ENCODE results near the gene ZNF223.

GRCh38 chr19:44092108-44092507, 40.3 kb downstream of the ZNF223 start:
- TF ChIP-seq, protein P1, sequence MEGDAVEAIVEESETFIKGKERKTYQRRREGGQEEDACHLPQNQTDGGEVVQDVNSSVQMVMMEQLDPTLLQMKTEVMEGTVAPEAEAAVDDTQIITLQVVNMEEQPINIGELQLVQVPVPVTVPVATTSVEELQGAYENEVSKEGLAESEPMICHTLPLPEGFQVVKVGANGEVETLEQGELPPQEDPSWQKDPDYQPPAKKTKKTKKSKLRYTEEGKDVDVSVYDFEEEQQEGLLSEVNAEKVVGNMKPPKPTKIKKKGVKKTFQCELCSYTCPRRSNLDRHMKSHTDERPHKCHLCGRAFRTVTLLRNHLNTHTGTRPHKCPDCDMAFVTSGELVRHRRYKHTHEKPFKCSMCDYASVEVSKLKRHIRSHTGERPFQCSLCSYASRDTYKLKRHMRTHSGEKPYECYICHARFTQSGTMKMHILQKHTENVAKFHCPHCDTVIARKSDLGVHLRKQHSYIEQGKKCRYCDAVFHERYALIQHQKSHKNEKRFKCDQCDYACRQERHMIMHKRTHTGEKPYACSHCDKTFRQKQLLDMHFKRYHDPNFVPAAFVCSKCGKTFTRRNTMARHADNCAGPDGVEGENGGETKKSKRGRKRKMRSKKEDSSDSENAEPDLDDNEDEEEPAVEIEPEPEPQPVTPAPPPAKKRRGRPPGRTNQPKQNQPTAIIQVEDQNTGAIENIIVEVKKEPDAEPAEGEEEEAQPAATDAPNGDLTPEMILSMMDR (IDR thresholded peaks at IDR 0.05; ENCODE audit: borderline replicate concordance, extremely low read depth, low read length, poor library complexity, severe bottlenecking), result no peak
- TF ChIP-seq EZH2 (IDR thresholded peaks at IDR 0.05; ENCODE audit: borderline replicate concordance, low read depth, low read length, severe bottlenecking), result no peak
